K562 treated with DMSO at 1 percent for 12 hours (cell line): ENCODE data around the gene RBKS. TPM values are rescaled to one million over a fixed set of nuclear protein-coding genes. Genes with fewer than 3 reads are reported as not detected.

Experiments used
- total RNA-seq: library from RNA; unstranded; fragments of 300-600 nt; gene quantifications from 2 replicates; pipeline ENCODE4 v1.2.3, GENCODE V29; 2022; ENCODE audit not compliant: insufficient read depth

The RBKS gene
- total RNA-seq: 0.43 and 0.51 TPM in 2 replicates

GRCh38 chr2:27890146-27890923, at the start of gene RBKS, which contains the start of gene BABAM2:
Gene RBKS, minus strand, starts transcription at chr2:27890387. Its CDS starts 42 bp downstream, at chr2:27890345.
Gene BABAM2, plus strand, starts transcription at chr2:27890729. Its CDS starts 3,828 bp downstream, at chr2:27894557.

GRCh38 chr2:27771548-27772335, 118.4 kb downstream of the RBKS start, which contains the start of gene MRPL33:
Gene MRPL33, plus strand, starts transcription at chr2:27771719. Its CDS starts 59 bp downstream, at chr2:27771778.

Other genes starting within 250 kb of the RBKS start
- 20.9 and 40.2 TPM in 2 replicates for gene SUPT7L, start 226.8 kb downstream of the RBKS start, total RNA-seq
- 23.5 and 41.8 TPM in 2 replicates for gene SLC4A1AP, start 226.5 kb downstream of the RBKS start, total RNA-seq
- 68.2 and 108 TPM in 2 replicates for gene MRPL33, start 118.7 kb downstream of the RBKS start, total RNA-seq
- 10.8 and 20.5 TPM in 2 replicates for gene BABAM2, start 342 bp upstream of the RBKS start, total RNA-seq